GM06990 (cell line): Measurements from ENCODE around the gene RIMBP2.

ENCODE experiments used
- DNase-seq: peaks from one replicate; pipeline ENCODE4 v3.0.0-alpha.2; 2011; ENCODE audit not compliant: insufficient read length; ENCODE audit errors: extremely low read depth
- H3K27me3 ChIP-seq: replicated peaks from 2 replicates; pipeline ENCODE4 v1.6.0; 2011; ENCODE audit warnings: low read length; ENCODE audit not compliant: control insufficient read depth, insufficient read depth
- H3K36me3 ChIP-seq: 2 replicates; pipeline ENCODE4 v1.5.1; 2011; ENCODE audit warnings: low read length; ENCODE audit not compliant: control insufficient read depth, insufficient read depth
- H3K4me3 ChIP-seq: replicated peaks from 2 replicates; pipeline ENCODE4 v1.5.1; 2011; ENCODE audit warnings: low read depth, mild to moderate bottlenecking, control low read depth, low read length
- CTCF ChIP-seq: IDR thresholded peaks from 2 replicates; pipeline ENCODE4 v1.5.1; 2011; ENCODE audit warnings: low read length, control low read depth, mild to moderate bottlenecking, inconsistent platforms; ENCODE audit not compliant: insufficient read depth, poor library complexity, severe bottlenecking

RIMBP2 gene

GRCh38 chr12:130429656-130430505 is 286.2 kb downstream of the RIMBP2 start:
- Histone ChIP-seq H3K36me3 (no peaks in the 10 kb centered on the region), H3K27me3 (no peaks in the 10 kb centered on the region), H3K4me3 (no peak overlapping the region)
- no peak for TF ChIP-seq CTCF
- no peak for DNase-seq

GRCh38 chr12:130428116-130428515 is 288.0 kb downstream of the RIMBP2 start:
- DNase-seq, result no peak
- Histone ChIP-seq H3K4me3 (no peak overlapping the region), H3K36me3 (no peaks in the 10 kb centered on the region), H3K27me3 (no peaks in the 10 kb centered on the region)
- TF ChIP-seq CTCF, result no peak

GRCh38 chr12:130427381-130427887 is 288.7 kb downstream of the RIMBP2 start:
- no peak for TF ChIP-seq CTCF
- Histone ChIP-seq H3K4me3 (no peak overlapping the region), H3K27me3 (no peaks in the 10 kb centered on the region), H3K36me3 (no peaks in the 10 kb centered on the region)
- DNase-seq, result no peak

GRCh38 chr12:130425698-130426245 is 290.3 kb downstream of the RIMBP2 start:
- no peaks in the 10 kb centered on the region for H3K27me3 ChIP-seq
- no peak for TF ChIP-seq CTCF
- no peaks in the 10 kb centered on the region for H3K36me3 ChIP-seq
- H3K4me3 ChIP-seq, result no peak overlapping the region
- DNase-seq, result no peak

- no peak for TF ChIP-seq CTCF
- Histone ChIP-seq H3K4me3 (no peak overlapping the region), H3K27me3 (no peaks in the 10 kb centered on the region), H3K36me3 (no peaks in the 10 kb centered on the region)
- no peak for DNase-seq
Observed at GRCh38 chr12:130424858-130425697, 291.0 kb downstream of the RIMBP2 start.
